Fibroblast of skin of back (primary cell): ENCODE results near the gene ZC3HAV1L.
"Not testable (repeated sequence)": the region's sequence is repeated elsewhere in the genome, so short reads cannot be mapped to it uniquely, and the experiment has no call there.

Experiments
- DNase-seq: peaks from one replicate; pipeline ENCODE4 v3.0.0-alpha.2; 2013

The ZC3HAV1L gene

DNA sequence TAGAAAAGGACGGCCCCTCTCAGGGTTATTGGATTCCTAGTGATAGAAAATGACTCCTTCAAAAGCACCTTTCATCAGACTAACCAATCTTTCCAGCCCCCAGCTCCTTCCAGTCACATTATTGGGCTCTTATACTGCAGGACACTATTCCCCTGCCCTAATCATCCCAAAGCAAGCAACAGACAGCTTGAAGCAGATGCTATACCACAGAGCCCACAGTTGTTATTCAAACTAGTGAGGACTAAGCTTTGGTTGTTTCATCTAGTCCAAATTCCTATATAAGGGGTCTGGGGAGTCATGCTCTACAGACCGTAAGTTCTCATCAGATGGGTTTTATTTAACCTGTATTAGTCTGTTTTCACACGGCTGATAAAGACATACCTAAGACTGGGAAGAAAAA is 24.5 kb downstream of the ZC3HAV1L start:
- DNase-seq, result no peak

- no peak for DNase-seq
Measured at GRCh38 chr7:139004321-139005090, 31.3 kb downstream of the ZC3HAV1L start.

DNA sequence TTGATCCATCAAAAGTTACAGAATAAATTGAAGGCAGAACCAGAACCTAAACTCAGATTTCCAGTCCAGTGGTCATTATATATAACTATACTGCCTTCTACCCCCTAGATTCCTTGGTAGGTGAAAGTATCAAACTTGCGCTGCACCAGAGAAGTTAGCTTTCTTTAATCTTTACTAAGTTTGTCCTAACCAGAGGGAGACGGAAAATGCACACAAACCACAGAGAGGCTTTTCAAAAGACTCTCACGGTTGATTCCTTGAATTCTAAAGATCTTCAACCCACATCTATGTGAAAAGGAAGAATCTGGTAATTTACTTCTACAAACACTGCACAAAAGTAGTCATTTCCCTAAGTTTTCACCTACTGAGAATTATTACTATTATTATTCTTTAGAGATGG is 36.4 kb downstream of the ZC3HAV1L start:
- no peak for DNase-seq

DNA sequence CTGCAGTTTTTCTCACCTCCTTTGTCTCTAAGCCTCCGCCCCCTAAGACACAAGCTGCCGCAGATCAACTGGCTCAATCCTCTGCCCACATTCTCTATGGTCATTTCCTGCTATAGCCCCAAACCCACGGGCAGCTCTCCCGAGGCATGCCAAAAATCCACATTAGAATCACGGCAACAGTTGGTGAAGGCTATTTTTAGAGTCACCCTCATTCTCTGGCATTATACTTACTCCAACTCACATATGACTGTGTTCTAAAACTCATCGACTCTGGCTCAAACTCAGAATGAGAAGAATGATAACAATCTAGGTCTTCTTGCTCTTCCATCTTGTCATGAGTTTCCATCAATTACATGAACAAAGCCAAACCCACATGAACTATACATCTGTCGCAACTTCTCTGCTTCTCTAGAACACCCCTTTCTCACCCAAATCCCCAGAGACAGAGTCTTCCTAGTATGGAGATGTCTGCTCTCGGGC is 43.8 kb downstream of the ZC3HAV1L start:
- peak; percentile 54 for DNase-seq

- DNase-seq, result no peak
Measured at GRCh38 chr7:138987686-138988085, 48.2 kb downstream of the ZC3HAV1L start.

DNA sequence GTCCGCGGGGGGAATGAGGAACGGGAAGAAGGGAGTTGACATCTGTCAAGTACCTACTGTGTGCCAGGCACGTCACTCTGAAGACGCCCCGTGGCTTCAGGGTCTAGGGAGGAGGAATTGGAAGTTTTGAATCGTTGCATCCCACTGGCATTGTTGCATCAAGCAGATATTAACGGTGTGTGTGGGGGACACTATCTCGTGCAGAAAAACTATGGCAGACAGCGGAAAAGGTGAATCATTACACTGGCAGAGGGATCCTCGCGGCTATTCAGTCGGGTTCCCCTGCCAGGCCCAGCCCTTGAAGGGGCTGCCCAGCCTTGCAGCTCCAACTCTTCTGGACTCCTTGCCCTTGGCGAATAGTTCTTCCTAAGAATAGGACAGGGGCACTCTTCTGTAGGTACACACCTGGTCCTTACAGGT is 53.6 kb downstream of the ZC3HAV1L start:
- DNase-seq, result no peak

DNA sequence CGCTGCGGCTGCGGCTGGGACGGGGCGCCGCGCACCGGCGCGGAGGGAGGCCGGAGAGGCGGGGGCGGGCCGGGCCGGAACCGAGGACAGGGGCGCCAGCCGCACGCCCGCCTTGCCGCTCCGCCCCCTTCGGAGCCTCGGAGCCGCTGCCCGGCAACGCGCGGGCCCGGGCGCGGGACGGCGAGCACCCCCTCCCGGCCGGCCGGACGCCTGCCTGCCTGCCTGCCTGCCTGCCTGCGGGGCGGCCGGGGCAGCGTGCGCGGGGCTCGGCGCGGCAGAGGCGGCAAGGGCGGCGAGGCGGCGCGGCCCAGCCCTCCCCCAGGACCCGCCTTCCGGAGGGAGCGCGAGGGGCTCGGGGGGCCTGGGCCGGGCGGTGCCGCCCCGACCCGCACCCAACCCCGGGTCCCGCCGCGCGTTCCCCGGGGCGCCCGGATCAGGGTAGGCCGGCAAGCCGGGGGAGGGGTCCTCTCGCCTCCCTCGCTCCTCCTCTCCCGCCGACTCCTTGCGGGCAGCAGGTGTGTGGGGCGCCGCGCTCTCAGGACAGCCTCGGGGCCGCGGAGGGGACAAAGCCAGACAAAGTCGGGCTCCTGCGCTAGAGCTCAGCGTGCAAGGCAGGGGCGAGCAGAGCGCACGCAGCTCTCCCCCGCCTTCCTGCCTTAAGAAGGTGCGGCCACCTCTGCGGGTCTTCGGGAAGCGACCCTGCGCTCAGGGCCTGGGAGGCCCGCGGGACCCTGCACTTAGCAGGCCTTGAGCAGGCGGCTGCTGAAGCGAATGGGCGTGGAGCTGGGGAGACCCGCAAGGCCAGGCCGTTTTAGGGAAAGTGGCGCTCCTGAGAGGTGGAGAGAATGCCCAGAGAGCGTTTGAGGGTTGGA is 54.3 kb downstream of the ZC3HAV1L start, which contains the start of gene KIAA1549:
Gene KIAA1549 (minus strand): TSS at position 58 of the 872 bp plus-strand sequence. CDS start 120 bp downstream, outside the sequence.
- peak; percentile 65 for DNase-seq

DNA sequence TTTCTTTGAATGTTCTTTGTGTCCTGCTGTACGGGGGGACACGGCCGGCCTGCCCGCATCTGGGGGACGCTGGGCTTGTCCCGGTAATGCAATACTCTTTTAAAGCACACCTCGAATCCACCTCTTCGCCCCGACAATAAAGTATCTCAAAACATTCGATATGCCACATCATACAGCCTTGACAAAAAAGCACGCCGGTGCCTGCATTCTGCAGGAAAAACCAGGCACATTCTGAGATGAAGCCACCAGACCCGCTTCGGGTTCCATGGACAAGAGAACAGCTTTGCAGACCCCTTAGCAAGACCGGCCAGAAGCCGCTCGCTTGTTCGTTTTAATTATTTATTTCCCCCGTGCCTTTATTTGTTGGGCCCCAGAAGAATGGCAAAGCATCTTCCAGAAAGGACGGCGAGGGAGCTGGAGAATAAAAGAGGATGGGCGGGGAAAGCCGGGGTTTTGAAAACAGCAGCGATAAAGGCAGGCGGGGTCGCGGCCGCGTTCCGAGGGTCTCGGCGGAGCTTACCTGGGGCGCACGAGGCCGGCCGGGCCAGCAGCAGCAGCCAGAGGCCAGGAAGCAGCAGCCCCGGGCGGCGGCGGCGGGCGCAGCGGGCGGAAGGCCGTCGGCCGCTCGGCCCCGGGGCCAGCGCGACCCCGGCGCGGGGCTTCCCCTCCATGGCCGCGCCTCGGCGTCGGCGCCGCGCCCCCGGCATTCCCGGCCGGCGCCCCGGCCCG is 55.1 kb downstream of the ZC3HAV1L start:
- DNase-seq, result no peak

- peak; percentile 30 for DNase-seq
Measured at GRCh38 chr7:138979988-138980562, 55.8 kb downstream of the ZC3HAV1L start.

DNA sequence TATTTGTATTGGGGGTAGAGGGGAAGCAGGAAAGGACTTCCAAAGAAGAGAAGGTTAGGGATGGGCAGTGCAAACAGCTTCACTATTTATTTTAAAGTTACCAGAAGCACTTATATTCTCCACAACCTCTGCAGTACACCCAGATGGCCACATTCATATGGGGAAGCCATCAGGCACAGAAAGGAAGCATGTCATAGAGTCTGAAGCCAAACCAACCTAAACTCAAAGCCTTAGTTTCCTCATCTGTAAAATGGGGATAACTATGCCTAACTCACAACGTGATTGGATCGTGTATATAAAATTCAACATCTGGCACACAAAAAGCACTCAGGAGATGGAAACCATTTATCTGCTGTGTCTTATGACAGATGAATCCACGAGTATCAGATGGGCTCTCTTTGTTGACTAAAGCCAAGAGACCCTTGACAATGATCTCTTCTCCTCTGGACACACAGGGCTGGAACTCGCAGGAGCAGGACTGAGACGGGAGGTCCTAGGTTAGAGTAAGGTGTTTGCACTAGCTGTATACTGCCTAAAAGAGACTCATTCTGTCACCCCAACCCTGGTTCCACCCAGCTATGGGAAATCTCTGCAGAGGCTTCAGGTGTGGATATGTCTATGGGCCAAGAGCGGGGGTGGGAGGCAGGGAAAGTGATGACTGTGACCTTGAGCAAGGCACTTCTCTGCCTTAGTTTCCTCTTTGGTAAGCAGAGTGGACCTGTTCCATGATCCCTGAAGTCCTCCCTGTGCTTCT is 56.4 kb downstream of the ZC3HAV1L start:
- peak; percentile 17 for DNase-seq

GRCh38 chr7:138978541-138979184 is 57.2 kb downstream of the ZC3HAV1L start:
- no peak for DNase-seq

- not testable (repeated sequence) for DNase-seq
Measured at GRCh38 chr7:138976161-138976560, 59.7 kb downstream of the ZC3HAV1L start.
